H1 (cell line): ENCODE measurements around the gene DHRS12. TPM values are rescaled to one million over a fixed set of nuclear protein-coding genes. Genes with fewer than 3 reads are reported as not detected.

Experiments
- CTCF ChIA-PET: fragments of 300-600 bp; sonication (Branson Sonifier 250); formaldehyde crosslinking; loops from one replicate; lab custom pipeline; 2021; ENCODE audit not compliant: partially characterized antibody; lab: Charles Lee
- POLR2A ChIA-PET: fragments of 300-600 bp; sonication (Branson Sonifier 250); formaldehyde crosslinking; loops from one replicate; lab custom pipeline; 2021; ENCODE audit warnings: inconsistent platforms; ENCODE audit not compliant: partially characterized antibody; lab: Charles Lee
- DNase-seq, 2 experiments: peaks; one replicate each; pipeline versions ENCODE4 v3.0.0 to v3.0.0-alpha.2; 2010 to 2022; ENCODE audit warnings: low spot score in 2 of 2, low read depth in 1 of 2, mixed read lengths in 1 of 2
- FAIRE-seq: peaks from 2 replicates; lab custom pipeline; 2011; peaks lifted over from hg19 to GRCh38; lab: Jason Lieb, UNC
- H2AFZ ChIP-seq: 2 replicates; pipeline ENCODE4 v1.8.1; 2012; ENCODE audit warnings: low read length, inconsistent platforms
- H2AK5ac ChIP-seq: 2 replicates; pipeline ENCODE4 v1.6.1; 2013; ENCODE audit warnings: low read depth, low read length
- H2BK120ac ChIP-seq: replicated peaks from 2 replicates; pipeline ENCODE3; 2013; ENCODE audit warnings: low read depth, low read length, inconsistent platforms
- H2BK12ac ChIP-seq: 2 replicates; pipeline ENCODE4 v1.6.1; 2013; ENCODE audit warnings: low read depth, low read length
- H2BK15ac ChIP-seq: 2 replicates; pipeline ENCODE4 v1.6.1; 2013; ENCODE audit warnings: low read length
- H2BK20ac ChIP-seq: 2 replicates; pipeline ENCODE4 v1.6.1; 2013; ENCODE audit warnings: low read length
- H2BK5ac ChIP-seq: 2 replicates; pipeline ENCODE4 v1.6.1; 2013; ENCODE audit warnings: low read depth, low read length
- H3K14ac ChIP-seq: 2 replicates; pipeline ENCODE4 v1.6.1; 2013; ENCODE audit warnings: inconsistent platforms; ENCODE audit not compliant: insufficient read length
- H3K18ac ChIP-seq: 2 replicates; pipeline ENCODE4 v1.6.1; 2013; ENCODE audit warnings: low read length; ENCODE audit errors: extremely low read depth
- H3K23ac ChIP-seq: 2 replicates; pipeline ENCODE4 v1.6.1; 2013; ENCODE audit warnings: inconsistent platforms; ENCODE audit not compliant: insufficient read length
- H3K23me2 ChIP-seq: 2 replicates; pipeline ENCODE4 v1.6.1; 2013; ENCODE audit warnings: low read depth, low read length
- H3K27ac ChIP-seq: 2 replicates; pipeline ENCODE4 v1.6.1; 2011; ENCODE audit warnings: low read depth, low read length, inconsistent platforms
- H3K27me3 ChIP-seq, 4 experiments: replicated peaks in 1 of 4; 1 replicate in 1 of 4; 2 replicates in 3 of 4; pipeline versions ENCODE4 v1.6.1 to v1.8.1; 2011 to 2013; ENCODE audit warnings: low read length in 3 of 4, mild to moderate bottlenecking in 3 of 4, inconsistent platforms in 2 of 4, mixed read lengths in 2 of 4, moderate library complexity in 1 of 4; ENCODE audit not compliant: control insufficient read depth in 3 of 4, insufficient read depth in 3 of 4; ENCODE audit errors: extremely low read depth in 1 of 4
- H3K36me3 ChIP-seq, 4 experiments: 2 replicates each; pipeline versions ENCODE4 v1.6.1 to v1.8.1; 2011 to 2013; ENCODE audit warnings: mild to moderate bottlenecking in 4 of 4, low read length in 3 of 4, moderate library complexity in 2 of 4, control low read depth in 1 of 4, inconsistent platforms in 1 of 4; ENCODE audit not compliant: insufficient read depth in 4 of 4, control insufficient read depth in 2 of 4
- H3K4ac ChIP-seq: replicated peaks from 2 replicates; pipeline ENCODE3; 2013; ENCODE audit warnings: low read length, low read depth, mixed read lengths, inconsistent platforms; ENCODE audit not compliant: insufficient read length
- H3K4me1 ChIP-seq, 4 experiments: replicated peaks in 1 of 4; 1 replicate in 1 of 4; 2 replicates in 3 of 4; pipeline versions ENCODE4 v1.6.1 to v1.8.1; 2011 to 2013; ENCODE audit warnings: low read length in 3 of 4, inconsistent platforms in 2 of 4, mixed read lengths in 1 of 4; ENCODE audit not compliant: insufficient read depth in 4 of 4, control insufficient read depth in 3 of 4
- H3K4me2 ChIP-seq, 2 experiments: 2 replicates each; pipeline versions ENCODE4 v1.6.1 to v1.8.1; 2011 to 2013; ENCODE audit warnings: low read depth in 2 of 2, low read length in 2 of 2, control low read depth in 1 of 2, inconsistent platforms in 1 of 2, mild to moderate bottlenecking in 1 of 2; ENCODE audit not compliant: insufficient read depth in 1 of 2
- H3K4me3 ChIP-seq, 4 experiments: fragments of 200-600, 300-600 bp in 1 of 4; sonication (generic), shearing (Covaris generic), sonication (Bioruptor Twin) in 1 of 4; 2 replicates each; pipeline versions ENCODE4 v1.5.1 to v1.8.1; 2011 to 2016; ENCODE audit warnings: low read length in 4 of 4, low read depth in 3 of 4, control low read depth in 2 of 4, inconsistent platforms in 2 of 4, mild to moderate bottlenecking in 2 of 4, mixed read lengths in 1 of 4, moderate library complexity in 1 of 4; ENCODE audit not compliant: insufficient read depth in 2 of 4; ENCODE audit errors: extremely low read depth in 1 of 4
- H3K56ac ChIP-seq: replicated peaks from 2 replicates; pipeline ENCODE3; 2013; ENCODE audit warnings: low read depth, mild to moderate bottlenecking, mixed read lengths, low read length, inconsistent platforms; ENCODE audit not compliant: insufficient read length
- H3K79me1 ChIP-seq: 2 replicates; pipeline ENCODE4 v1.6.1; 2013; ENCODE audit warnings: low read depth, low read length, control low read depth
- H3K79me2 ChIP-seq, 2 experiments: 2 replicates each; pipeline versions ENCODE4 v1.6.1 to v1.8.1; 2012 to 2013; ENCODE audit warnings: low read length in 2 of 2, mild to moderate bottlenecking in 2 of 2, inconsistent platforms in 1 of 2; ENCODE audit not compliant: insufficient read depth in 2 of 2, control insufficient read depth in 1 of 2
- H3K9ac ChIP-seq, 4 experiments: replicated peaks in 1 of 4; 1 replicate in 1 of 4; 2 replicates in 3 of 4; pipeline versions ENCODE4 v1.6.1 to v1.8.1; 2011 to 2013; ENCODE audit warnings: low read depth in 3 of 4, low read length in 3 of 4, control low read depth in 2 of 4, mild to moderate bottlenecking in 2 of 4, moderate library complexity in 2 of 4, inconsistent platforms in 1 of 4; ENCODE audit errors: extremely low read depth in 1 of 4
- H3K9me3 ChIP-seq, 2 experiments: 2 replicates each; pipeline versions ENCODE4 v1.6.1 to v1.8.1; 2012 to 2013; ENCODE audit warnings: mild to moderate bottlenecking in 2 of 2, moderate library complexity in 2 of 2, control low read depth in 1 of 2, inconsistent platforms in 1 of 2, low read depth in 1 of 2, low read length in 1 of 2, mixed read lengths in 1 of 2; ENCODE audit not compliant: insufficient read depth in 2 of 2
- H4K20me1 ChIP-seq, 2 experiments: replicated peaks in 1 of 2; 2 replicates each; pipeline versions ENCODE3 to v1.8.1; 2011 to 2013; ENCODE audit warnings: inconsistent platforms in 2 of 2, low read length in 2 of 2, mild to moderate bottlenecking in 1 of 2; ENCODE audit not compliant: insufficient read depth in 2 of 2, control insufficient read depth in 1 of 2
- H4K5ac ChIP-seq: 2 replicates; pipeline ENCODE4 v1.6.1; 2013; ENCODE audit warnings: low read length, low read depth, mixed read lengths, inconsistent platforms; ENCODE audit not compliant: insufficient read length
- H4K8ac ChIP-seq: 2 replicates; pipeline ENCODE4 v1.8.0; 2013; ENCODE audit warnings: mild to moderate bottlenecking, moderate library complexity, low read length, inconsistent platforms; ENCODE audit not compliant: insufficient read depth; ENCODE audit errors: extremely low read depth
- H4K91ac ChIP-seq: replicated peaks from 2 replicates; pipeline ENCODE3; 2013; ENCODE audit warnings: low read length, mixed read lengths, inconsistent platforms; ENCODE audit not compliant: insufficient read length
- CBX5 ChIP-seq: fragments of 300-800, 300-1000 bp; sonication (generic); IDR thresholded peaks from 2 replicates; pipeline ENCODE4 v1.7.1; 2016; ENCODE audit warnings: antibody characterized with exemption, low read length, low read depth
- JUND ChIP-seq: IDR thresholded peaks from 2 replicates; pipeline ENCODE4 v1.6.1; 2011; ENCODE audit warnings: mild to moderate bottlenecking, improper control_type of control experiment, low read length
- SAP30 ChIP-seq: fragments of 300-600 bp; sonication (generic); IDR thresholded peaks from 2 replicates; pipeline ENCODE4 v1.7.1; 2012; ENCODE audit warnings: low read length, moderate library complexity, mild to moderate bottlenecking, inconsistent platforms; ENCODE audit not compliant: insufficient read depth, insufficient replicate concordance
- TCF12 ChIP-seq: IDR thresholded peaks from 2 replicates; pipeline ENCODE4 v1.6.1; 2011; ENCODE audit warnings: low read depth, mild to moderate bottlenecking, low read length
- TEAD4 ChIP-seq: IDR thresholded peaks from 2 replicates; pipeline ENCODE4 v1.6.1; 2012; ENCODE audit warnings: low read depth, low read length, inconsistent platforms, mixed read lengths
- USF2 ChIP-seq: IDR thresholded peaks from 2 replicates; pipeline ENCODE4 v1.6.1; 2011; ENCODE audit warnings: low read length, improper control_type of control experiment
- WGBS, 2 experiments: shearing (Covaris generic) in 1 of 2; methylation state at CpG; one replicate each; pipeline versions ENCODE4 v1.1.6 to v1.1.7; 2013 to 2015; ENCODE audit warnings: low lambda C conversion rate in 2 of 2, mixed read lengths in 2 of 2, inconsistent platforms in 1 of 2, low coverage in 1 of 2, missing lambda C conversion rate in 1 of 2; ENCODE audit not compliant: insufficient replicate concordance in 2 of 2, insufficient coverage in 1 of 2, insufficient read length in 1 of 2; ENCODE audit errors: extremely low coverage in 1 of 2, missing lambda C conversion rate in 1 of 2; 5-methylcytosine and 5-hydroxymethylcytosine counted together
- polyA plus RNA-seq, 7 experiments: library from polyadenylated mRNA; depleted of rRNA in 3 of 7; stranded (reverse) in 5 of 7; unstranded in 2 of 7; fragments of >200 nt in 5 of 7; fragments of 200-250 nt in 2 of 7; gene quantifications; 1 replicate in 5 of 7; 2 replicates in 1 of 7; 4 replicates in 1 of 7; pipeline versions ENCODE4 v1.2.1 to v1.2.3, GENCODE V29; 2011 to 2013; ENCODE audit warnings: missing spikeins in 2 of 7, mixed read lengths in 2 of 7
- total RNA-seq: library from RNA; stranded (reverse); fragmentation: NEBNext Ultra II Directional; extraction: Animal tissue kit (Norgen Biotek cat#: 25700); gene quantifications from 2 replicates; pipeline ENCODE4 v1.2.1, GENCODE V29; 2021

Gene DHRS12
- total and polyA plus RNA-seq, 2 of the 8 experiments (the other 6 are each of a cell fraction or from before 2014, with no cell fraction given) = 8.7 TPM

DNA sequence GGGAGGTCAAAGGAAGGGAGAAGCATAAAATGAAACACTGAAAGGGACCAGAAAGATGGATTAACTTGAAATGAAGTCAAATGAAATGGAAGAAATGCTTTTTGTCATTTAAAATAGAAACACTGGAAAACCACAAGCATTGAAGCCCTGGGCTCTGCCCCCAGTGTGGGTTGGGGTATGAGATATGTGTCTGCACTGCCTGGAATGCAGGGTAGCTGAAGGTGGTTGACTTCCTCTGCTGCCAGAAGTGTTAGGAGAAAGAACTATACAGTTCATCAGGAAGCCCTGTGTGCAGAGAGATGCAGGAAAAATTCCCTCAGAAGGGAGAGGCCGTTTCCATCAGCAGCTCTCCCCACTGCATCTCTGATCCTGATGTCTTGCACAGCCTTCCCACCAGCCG lies 69.2 kb downstream of the DHRS12 start:
- Histone ChIP-seq H3K18ac (no peak overlapping the region), H4K5ac (no peak overlapping the region), H3K14ac (no peak overlapping the region), H3K36me3 (peaks cover 2 to 7% (median 5%) of the 10 kb centered on the region in 4 experiments; a peak in 5 of 8 replicates), H3K9ac (no peak overlapping the region), H3K23me2 (no peaks in the 10 kb centered on the region), H4K20me1 (no peaks in the 10 kb centered on the region), H3K79me2 (no peaks in the 10 kb centered on the region), H2BK12ac (no peak overlapping the region), H2AFZ (no peak overlapping the region), H3K4me1 (peaks cover 0 to 5% (median 2%) of the 10 kb centered on the region in 4 experiments; a peak in 1 of 7 replicates), H2BK5ac (no peak overlapping the region), H3K4me2 (no peak overlapping the region), H3K27me3 (no peaks in the 10 kb centered on the region), H2AK5ac (no peak overlapping the region), H3K9me3 (no peaks in the 10 kb centered on the region), H4K8ac (no peak overlapping the region), H3K79me1 (no peaks in the 10 kb centered on the region; the same call in 1 of the 2 replicates), H3K56ac (no peak overlapping the region), H2BK15ac (no peak overlapping the region), H3K27ac (no peak overlapping the region), H3K23ac (no peak overlapping the region), H3K4ac (no peak overlapping the region), H3K4me3 (no peak overlapping the region), H2BK120ac (no peak overlapping the region), H2BK20ac (no peak overlapping the region), H4K91ac (no peak overlapping the region)
- DNase-seq (no peak), FAIRE-seq (no peak)
- POLR2A ChIA-PET = no interaction called here
- CTCF ChIA-PET = no interaction called here
- WGBS, 2 experiments = 100% methylated on average over 2 of the region's 2 CpGs; no CpG with 5 or more reads in 1 of the 2 experiments
- no peak for TF ChIP-seq CBX5
- TF ChIP-seq JUND = no peak
- TF ChIP-seq TCF12 = no peak
- no peak for TF ChIP-seq TEAD4
- TF ChIP-seq USF2 = no peak
- no peak for TF ChIP-seq SAP30
